ENCODE results near the gene PPARA.
"Not testable (repeated sequence)": the region's sequence is repeated elsewhere in the genome, so short reads cannot be mapped to it uniquely, and the experiment has no call there.

PPARA gene

GRCh38 chr22:46187862-46188261 lies 37.5 kb downstream of the PPARA start:
- H3K4me3 ChIP-seq (ENCODE audit: low read length), result no peak overlapping the region
- peaks cover 59% of the 10 kb centered on the region for H3K36me3 ChIP-seq (ENCODE audit: control insufficient read depth, insufficient read depth, low read length, severe bottlenecking)
- no peaks in the 10 kb centered on the region for H3K27me3 ChIP-seq (replicated peaks; ENCODE audit: control insufficient read depth, insufficient read depth, low read length)
- H3K4me1 ChIP-seq (ENCODE audit: control insufficient read depth, insufficient read depth, low read length), result no peaks in the 10 kb centered on the region
- H3K9ac ChIP-seq (ENCODE audit: low read length), result no peak overlapping the region
- no peaks in the 10 kb centered on the region for H3K9me3 ChIP-seq (ENCODE audit: control insufficient read depth, low read length)
- DNase-seq (ENCODE audit: low read depth), result no peak

GRCh38 chr22:46192210-46192993 lies 42.1 kb downstream of the PPARA start:
- Histone ChIP-seq H3K4me1 (ENCODE audit: control insufficient read depth, insufficient read depth, low read length) (peaks cover 6% of the 10 kb centered on the region), H3K4me3 (ENCODE audit: low read length) (no peak overlapping the region), H3K27me3 (replicated peaks; ENCODE audit: control insufficient read depth, insufficient read depth, low read length) (no peaks in the 10 kb centered on the region), H3K9me3 (ENCODE audit: control insufficient read depth, low read length) (no peaks in the 10 kb centered on the region), H3K36me3 (ENCODE audit: control insufficient read depth, insufficient read depth, low read length, severe bottlenecking) (peaks cover 32% of the 10 kb centered on the region), H3K9ac (ENCODE audit: low read length) (no peak overlapping the region)
- DNase-seq (ENCODE audit: low read depth), result no peak

GRCh38 chr22:46193898-46194310 lies 43.6 kb downstream of the PPARA start:
- peak; percentile 56 for DNase-seq (ENCODE audit: low read depth)
- Histone ChIP-seq H3K9ac (ENCODE audit: low read length) (no peak overlapping the region), H3K9me3 (ENCODE audit: control insufficient read depth, low read length) (no peaks in the 10 kb centered on the region), H3K27me3 (replicated peaks; ENCODE audit: control insufficient read depth, insufficient read depth, low read length) (no peaks in the 10 kb centered on the region), H3K36me3 (ENCODE audit: control insufficient read depth, insufficient read depth, low read length, severe bottlenecking) (peaks cover 22% of the 10 kb centered on the region), H3K4me3 (ENCODE audit: low read length) (no peak overlapping the region), H3K4me1 (ENCODE audit: control insufficient read depth, insufficient read depth, low read length) (peaks cover 6% of the 10 kb centered on the region)

- no peak for DNase-seq (ENCODE audit: low read depth)
- H3K9ac ChIP-seq (ENCODE audit: low read length), result no peak overlapping the region
- H3K36me3 ChIP-seq (ENCODE audit: control insufficient read depth, insufficient read depth, low read length, severe bottlenecking), result peaks cover 29% of the 10 kb centered on the region
- no peaks in the 10 kb centered on the region for H3K27me3 ChIP-seq (replicated peaks; ENCODE audit: control insufficient read depth, insufficient read depth, low read length)
- H3K4me1 ChIP-seq (ENCODE audit: control insufficient read depth, insufficient read depth, low read length), result peaks cover 6% of the 10 kb centered on the region
- H3K4me3 ChIP-seq (ENCODE audit: low read length), result no peak overlapping the region
- H3K9me3 ChIP-seq (ENCODE audit: control insufficient read depth, low read length), result no peaks in the 10 kb centered on the region
Measured at GRCh38 chr22:46195487-46196165, 45.3 kb downstream of the PPARA start.

GRCh38 chr22:46196278-46196677 lies 46.0 kb downstream of the PPARA start:
- H3K4me3 ChIP-seq (ENCODE audit: low read length), result no peak overlapping the region
- H3K4me1 ChIP-seq (ENCODE audit: control insufficient read depth, insufficient read depth, low read length), result peaks cover 6% of the 10 kb centered on the region
- H3K9ac ChIP-seq (ENCODE audit: low read length), result no peak overlapping the region
- DNase-seq (ENCODE audit: low read depth), result no peak
- H3K9me3 ChIP-seq (ENCODE audit: control insufficient read depth, low read length), result no peaks in the 10 kb centered on the region
- H3K36me3 ChIP-seq (ENCODE audit: control insufficient read depth, insufficient read depth, low read length, severe bottlenecking), result peaks cover 33% of the 10 kb centered on the region
- H3K27me3 ChIP-seq (replicated peaks; ENCODE audit: control insufficient read depth, insufficient read depth, low read length), result no peaks in the 10 kb centered on the region

- Histone ChIP-seq H3K27me3 (replicated peaks; ENCODE audit: control insufficient read depth, insufficient read depth, low read length) (no peaks in the 10 kb centered on the region), H3K9me3 (ENCODE audit: control insufficient read depth, low read length) (no peaks in the 10 kb centered on the region), H3K4me1 (ENCODE audit: control insufficient read depth, insufficient read depth, low read length) (peaks cover 6% of the 10 kb centered on the region), H3K9ac (ENCODE audit: low read length) (no peak overlapping the region), H3K4me3 (ENCODE audit: low read length) (no peak overlapping the region), H3K36me3 (ENCODE audit: control insufficient read depth, insufficient read depth, low read length, severe bottlenecking) (peaks cover 36% of the 10 kb centered on the region)
- DNase-seq (ENCODE audit: low read depth), result no peak
Measured at GRCh38 chr22:46198274-46198673, 47.9 kb downstream of the PPARA start.

- not testable (repeated sequence) for H3K4me1 ChIP-seq (ENCODE audit: control insufficient read depth, insufficient read depth, low read length); H3K4me3 ChIP-seq (ENCODE audit: low read length)
Measured at GRCh38 chr22:46198806-46199205, 48.5 kb downstream of the PPARA start.

GRCh38 chr22:46201059-46201757 lies 50.9 kb downstream of the PPARA start:
- H3K4me1 ChIP-seq (ENCODE audit: control insufficient read depth, insufficient read depth, low read length), result peaks cover 4% of the 10 kb centered on the region
- no peak overlapping the region for H3K9ac ChIP-seq (ENCODE audit: low read length)
- DNase-seq (ENCODE audit: low read depth), result no peak
- no peaks in the 10 kb centered on the region for H3K9me3 ChIP-seq (ENCODE audit: control insufficient read depth, low read length)
- H3K4me3 ChIP-seq (ENCODE audit: low read length), result no peak overlapping the region
- no peaks in the 10 kb centered on the region for H3K27me3 ChIP-seq (replicated peaks; ENCODE audit: control insufficient read depth, insufficient read depth, low read length)
- peaks cover 53% of the 10 kb centered on the region for H3K36me3 ChIP-seq (ENCODE audit: control insufficient read depth, insufficient read depth, low read length, severe bottlenecking)

More at GRCh38 chr22:46198806-46199205, 48.5 kb downstream of the PPARA start:
- not testable (repeated sequence) for H3K9ac ChIP-seq (ENCODE audit: low read length); H3K9me3 ChIP-seq (ENCODE audit: control insufficient read depth, low read length); H3K27me3 ChIP-seq (replicated peaks; ENCODE audit: control insufficient read depth, insufficient read depth, low read length); DNase-seq (ENCODE audit: low read depth)
- peaks cover 41% of the 10 kb centered on the region for H3K36me3 ChIP-seq (ENCODE audit: control insufficient read depth, insufficient read depth, low read length, severe bottlenecking)

- no peak for DNase-seq (ENCODE audit: low read depth)
- no peak overlapping the region for H3K9ac ChIP-seq (ENCODE audit: low read length)
- no peaks in the 10 kb centered on the region for H3K4me1 ChIP-seq (ENCODE audit: control insufficient read depth, insufficient read depth, low read length)
- peaks cover 61% of the 10 kb centered on the region for H3K36me3 ChIP-seq (ENCODE audit: control insufficient read depth, insufficient read depth, low read length, severe bottlenecking)
- no peaks in the 10 kb centered on the region for H3K9me3 ChIP-seq (ENCODE audit: control insufficient read depth, low read length)
- no peak overlapping the region for H3K4me3 ChIP-seq (ENCODE audit: low read length)
- no peaks in the 10 kb centered on the region for H3K27me3 ChIP-seq (replicated peaks; ENCODE audit: control insufficient read depth, insufficient read depth, low read length)
Measured at GRCh38 chr22:46202897-46203600, 52.7 kb downstream of the PPARA start.

GRCh38 chr22:46203601-46203980 lies 53.3 kb downstream of the PPARA start:
- Histone ChIP-seq H3K36me3 (ENCODE audit: control insufficient read depth, insufficient read depth, low read length, severe bottlenecking) (peaks cover 64% of the 10 kb centered on the region), H3K9me3 (ENCODE audit: control insufficient read depth, low read length) (peaks cover under 1% of the 10 kb centered on the region), H3K4me1 (ENCODE audit: control insufficient read depth, insufficient read depth, low read length) (no peaks in the 10 kb centered on the region), H3K9ac (ENCODE audit: low read length) (no peak overlapping the region), H3K4me3 (ENCODE audit: low read length) (no peak overlapping the region), H3K27me3 (replicated peaks; ENCODE audit: control insufficient read depth, insufficient read depth, low read length) (no peaks in the 10 kb centered on the region)
- no peak for DNase-seq (ENCODE audit: low read depth)

GRCh38 chr22:46209262-46209661 lies 58.9 kb downstream of the PPARA start:
- Histone ChIP-seq H3K4me3 (ENCODE audit: low read length) (no peak overlapping the region), H3K27me3 (replicated peaks; ENCODE audit: control insufficient read depth, insufficient read depth, low read length) (no peaks in the 10 kb centered on the region), H3K9me3 (ENCODE audit: control insufficient read depth, low read length) (peaks cover 14% of the 10 kb centered on the region), H3K36me3 (ENCODE audit: control insufficient read depth, insufficient read depth, low read length, severe bottlenecking) (peaks cover 65% of the 10 kb centered on the region), H3K9ac (ENCODE audit: low read length) (no peak overlapping the region), H3K4me1 (ENCODE audit: control insufficient read depth, insufficient read depth, low read length) (no peaks in the 10 kb centered on the region)
- DNase-seq (ENCODE audit: low read depth), result peak; percentile 1
